DMS153 (cell line): ENCODE measurements around the gene DRG2.
A peak's percentile ranks its signal among the peaks of the same experiment; 100 is the strongest.

Experiments
- DNase-seq: peaks from one replicate; lab custom pipeline; 2025; lab: John Stamatoyannopoulos, UW

The DRG2 gene

DNA sequence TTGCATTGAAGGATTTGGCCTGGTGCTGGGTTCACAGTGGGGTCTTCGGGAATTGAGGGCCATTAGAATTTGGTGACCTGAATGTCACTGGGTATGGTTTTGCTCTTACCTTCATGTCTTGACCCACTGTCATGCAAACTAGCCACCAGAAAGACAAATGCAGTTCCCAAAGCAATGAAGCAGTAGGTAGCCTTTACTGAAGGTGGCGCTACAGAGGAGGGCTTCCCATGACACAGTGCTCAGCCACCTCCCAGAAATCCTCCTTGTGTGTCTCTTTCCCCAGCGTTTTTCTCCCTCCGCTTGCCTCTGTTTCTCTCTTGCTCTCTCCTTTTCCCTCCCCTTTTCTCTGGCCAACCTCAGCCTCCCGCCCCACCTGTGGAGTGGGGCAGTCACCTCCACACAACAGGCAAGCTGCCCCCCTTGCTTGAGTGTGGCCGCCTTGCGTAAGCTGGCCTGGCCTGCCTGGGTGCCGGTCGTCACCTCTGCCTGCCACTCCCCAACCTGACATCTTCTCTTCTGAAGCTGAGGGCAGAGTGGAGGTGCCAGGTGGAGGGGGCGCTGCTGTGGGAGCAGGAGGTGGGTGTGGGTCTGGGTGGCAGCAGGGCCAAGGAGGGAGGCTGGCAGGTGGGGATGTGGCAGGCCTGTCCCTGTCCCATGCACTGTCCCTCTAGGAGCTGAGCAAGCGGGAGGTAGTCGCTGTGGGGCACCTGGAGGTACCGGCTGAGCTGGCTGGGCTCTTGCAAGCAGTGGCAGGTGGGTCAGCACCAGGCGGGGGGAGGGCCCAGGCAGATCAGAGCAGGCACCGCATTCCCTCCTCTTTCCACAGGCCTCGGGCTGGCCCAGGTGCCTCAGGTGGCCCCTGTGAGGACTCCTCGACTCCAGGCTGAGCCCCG is 55.5 kb downstream of the DRG2 start:
- peak; percentile 1 for DNase-seq

DNA sequence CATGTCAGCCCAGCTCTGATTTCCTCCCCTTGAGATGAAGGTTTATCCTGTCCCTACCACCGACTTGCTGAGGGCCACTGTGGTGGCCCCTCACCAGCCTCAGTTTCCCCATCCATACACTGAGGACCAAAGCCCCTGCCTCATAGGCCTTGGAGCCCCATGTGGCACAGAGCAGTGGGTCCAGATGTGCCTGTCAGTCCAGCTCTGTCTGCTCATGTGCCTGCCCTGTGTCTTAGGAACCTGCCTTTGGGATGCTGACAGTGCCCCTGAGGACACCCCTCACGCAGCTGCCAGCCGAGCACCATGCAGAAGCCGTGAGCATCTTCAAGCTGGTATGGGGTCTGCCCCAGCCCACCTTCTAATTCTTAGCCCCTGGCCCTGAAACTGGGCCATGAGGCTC is 56.5 kb downstream of the DRG2 start:
- DNase-seq: no peak

DNA sequence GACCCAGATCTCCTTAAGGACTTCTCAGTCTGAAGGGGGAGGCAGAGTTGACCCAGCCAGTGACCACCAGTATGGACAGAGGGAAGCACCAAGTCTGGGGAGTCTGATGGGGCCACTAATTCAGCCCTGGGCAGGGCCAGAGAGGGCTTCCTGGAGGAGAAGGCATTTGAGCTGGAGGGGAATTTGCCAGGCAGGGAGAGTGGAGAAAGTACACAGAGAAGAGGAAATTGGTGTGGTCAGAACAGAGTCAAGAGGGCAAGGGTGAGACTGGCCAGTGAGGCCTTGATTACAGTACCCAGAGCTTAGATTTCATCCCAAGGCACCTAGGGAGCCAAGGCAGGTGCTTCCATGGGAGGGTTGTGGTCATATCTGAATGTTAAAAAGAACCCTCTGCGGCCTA is 57.1 kb downstream of the DRG2 start:
- DNase-seq: no peak

DNA sequence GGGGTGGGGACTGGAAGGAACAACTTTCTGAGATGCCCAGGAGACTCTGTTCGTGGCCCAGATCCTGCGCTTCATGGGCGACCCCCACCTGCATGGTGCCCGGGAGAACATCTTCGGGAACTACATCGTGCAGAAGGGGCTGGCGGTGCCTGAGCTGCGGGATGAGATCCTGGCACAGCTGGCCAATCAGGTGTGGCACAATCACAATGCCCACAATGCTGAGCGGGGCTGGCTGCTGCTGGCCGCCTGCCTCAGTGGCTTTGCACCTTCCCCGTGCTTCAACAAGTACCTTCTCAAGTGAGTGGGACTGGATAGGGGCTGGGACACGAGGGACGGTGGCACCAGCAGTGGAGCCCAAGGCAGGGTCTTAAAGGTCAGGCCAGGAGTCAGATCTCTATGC is 58.1 kb downstream of the DRG2 start:
- DNase-seq: no peak

DNA sequence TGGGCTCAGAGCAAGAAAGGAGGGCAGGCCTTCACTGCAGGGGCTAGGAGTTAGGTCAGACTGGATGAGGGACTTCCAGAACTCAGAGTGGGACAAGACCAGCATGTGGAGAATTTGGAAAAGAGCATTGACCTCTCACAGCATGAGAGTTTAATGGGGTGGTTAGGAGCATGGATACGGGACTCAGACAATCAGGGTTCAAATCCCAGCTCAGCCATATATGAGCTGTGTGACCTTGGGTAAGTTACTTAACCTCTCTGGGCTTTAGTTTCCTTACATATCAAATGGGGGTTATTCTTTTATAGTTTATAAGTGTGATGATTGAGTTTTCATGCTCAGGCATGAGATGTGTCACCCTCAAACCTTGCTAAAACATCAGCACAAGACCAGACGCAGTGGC is 58.5 kb downstream of the DRG2 start:
- DNase-seq: no peak

DNA sequence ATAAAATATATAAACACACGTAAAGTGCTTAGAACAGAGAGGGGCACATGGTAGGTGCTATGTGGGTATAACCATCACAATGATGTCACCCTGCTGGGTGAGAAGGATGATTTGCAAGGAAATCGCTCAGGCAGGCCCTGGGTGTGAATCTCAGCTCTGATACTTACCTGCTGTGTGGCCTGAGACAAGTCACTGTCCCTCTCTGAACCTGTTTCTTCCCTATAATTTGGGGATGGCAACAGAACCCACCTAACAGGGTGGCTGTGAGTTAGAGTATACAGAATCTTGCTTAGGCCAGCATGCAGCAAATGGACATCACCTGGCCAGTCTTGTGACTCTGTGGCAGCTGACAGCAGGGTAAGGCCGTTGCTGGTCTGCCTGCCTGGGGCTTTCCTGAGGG is 59.2 kb downstream of the DRG2 start:
- DNase-seq: no peak

DNA sequence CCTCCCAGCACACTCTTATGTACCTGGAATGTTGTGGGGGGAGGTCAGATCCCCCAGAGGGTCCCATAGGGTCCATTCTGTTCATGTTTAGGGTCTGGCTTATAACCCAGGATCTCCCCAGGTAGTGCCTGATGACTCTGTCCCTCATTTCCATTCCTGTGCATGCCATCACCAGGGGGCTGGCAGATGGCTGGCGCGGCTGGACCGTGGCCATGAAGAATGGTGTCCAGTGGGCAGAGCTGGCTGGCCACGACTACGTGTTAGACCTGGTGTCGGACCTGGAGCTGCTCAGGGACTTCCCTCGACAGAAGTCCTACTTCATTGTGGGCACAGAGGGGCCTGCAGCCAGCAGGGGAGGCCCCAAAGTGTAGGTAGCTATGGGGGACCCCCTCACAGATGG is 60.8 kb downstream of the DRG2 start:
- DNase-seq: no peak

DNA sequence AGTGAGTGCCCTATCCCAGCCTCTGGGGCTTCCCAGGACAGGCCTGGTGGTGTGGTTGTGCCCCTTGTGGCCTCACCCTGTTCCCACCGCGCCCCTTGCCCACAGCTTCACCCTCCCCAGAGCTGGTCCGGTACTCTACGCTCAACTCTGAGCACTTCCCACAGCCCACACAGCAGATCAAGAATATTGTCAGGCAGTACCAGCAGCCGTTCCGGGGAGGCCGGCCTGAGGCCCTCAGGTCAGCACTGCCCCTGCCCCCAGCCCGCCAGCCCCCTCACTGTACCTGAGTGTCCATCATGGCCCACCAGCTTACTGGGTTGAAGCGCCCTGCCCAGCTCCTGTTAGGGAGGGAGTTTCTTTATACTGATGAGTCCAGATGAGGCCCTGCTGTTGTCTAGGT is 63.5 kb downstream of the DRG2 start:
- no peak for DNase-seq

DNA sequence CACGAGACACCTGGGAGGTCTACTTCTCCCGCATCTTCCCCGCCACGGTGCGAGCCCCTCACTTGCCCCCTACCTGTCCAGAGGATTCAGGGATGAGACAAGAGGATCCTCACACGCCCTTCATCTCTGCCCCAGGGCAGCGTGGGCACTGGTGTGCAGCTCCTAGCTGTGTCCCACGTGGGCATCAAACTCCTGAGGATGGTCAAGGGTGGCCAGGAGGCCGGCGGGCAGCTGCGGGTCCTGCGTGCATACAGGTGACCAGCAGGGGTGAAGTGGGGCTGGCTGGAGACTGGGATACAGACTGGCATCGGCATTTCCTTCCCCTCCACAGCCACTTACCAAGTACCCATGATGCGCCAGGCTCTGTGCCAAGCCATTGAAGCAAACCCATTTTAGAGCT is 67.4 kb downstream of the DRG2 start:
- no peak for DNase-seq

DNA sequence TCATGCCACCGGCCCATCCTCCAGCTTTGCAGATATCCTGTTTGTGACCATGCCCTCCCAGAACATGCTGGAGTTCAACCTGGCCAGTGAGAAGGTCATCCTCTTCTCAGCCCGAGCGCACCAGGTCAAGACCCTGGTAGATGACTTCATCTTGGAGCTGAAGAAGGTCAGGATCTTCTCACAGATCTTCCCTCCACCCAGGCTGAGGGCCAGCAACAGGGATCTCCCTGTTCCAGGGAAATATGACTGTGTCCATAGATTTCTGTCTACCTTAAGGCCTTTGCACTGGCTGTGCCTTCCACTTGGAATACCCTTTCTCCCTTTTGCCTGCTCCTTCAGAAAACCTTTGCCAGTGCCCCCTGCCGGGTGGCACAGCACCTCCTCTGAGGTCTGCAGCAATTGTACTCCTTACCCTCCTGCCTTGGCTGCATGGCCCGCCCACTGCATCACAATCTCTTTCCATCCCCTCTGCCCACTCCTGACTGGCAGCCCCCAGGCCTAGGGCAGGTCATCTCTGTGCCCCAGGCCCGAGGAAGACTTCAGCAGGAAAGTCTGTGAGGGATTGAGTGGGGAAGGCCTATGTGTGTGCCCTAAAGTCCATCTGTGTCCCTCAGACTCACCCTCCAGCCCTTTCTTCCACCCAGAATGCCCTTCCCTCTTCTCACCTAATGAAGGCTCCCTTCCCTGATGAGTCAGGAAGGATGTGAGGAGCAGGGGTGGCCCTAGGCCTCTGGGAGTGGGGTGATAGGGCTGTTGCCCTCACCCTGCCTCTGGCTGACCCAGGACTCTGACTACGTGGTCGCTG is 68.6 kb downstream of the DRG2 start:
- no peak for DNase-seq

DNA sequence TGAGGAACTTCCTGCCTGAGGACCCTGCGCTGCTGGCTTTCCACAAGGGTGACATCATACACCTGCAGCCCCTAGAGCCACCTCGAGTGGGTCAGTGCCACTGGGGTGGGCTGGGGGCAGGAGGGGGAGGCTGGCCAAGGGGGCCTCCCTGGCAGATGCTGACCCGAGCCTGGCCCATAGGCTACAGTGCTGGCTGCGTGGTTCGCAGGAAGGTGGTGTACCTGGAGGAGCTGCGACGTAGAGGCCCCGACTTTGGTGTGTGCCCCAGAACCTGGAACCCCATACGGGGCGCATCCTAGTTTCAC is 69.2 kb downstream of the DRG2 start:
- DNase-seq: no peak
